ENCODE results near the gene NGLY1. TPM values are rescaled to one million over a fixed set of nuclear protein-coding genes. Genes with fewer than 3 reads are reported as not detected.
A peak's percentile ranks its signal among the peaks of the same experiment; 100 is the strongest.

The NGLY1 gene
- total RNA-seq, 2 donors from 2014 or later = 39.5 to 40.4 TPM

- peaks cover 4% of the 10 kb centered on the region for H3K27me3 Mint-ChIP-seq (ENCODE audit: insufficient read depth)
- TF ChIP-seq, protein P1, sequence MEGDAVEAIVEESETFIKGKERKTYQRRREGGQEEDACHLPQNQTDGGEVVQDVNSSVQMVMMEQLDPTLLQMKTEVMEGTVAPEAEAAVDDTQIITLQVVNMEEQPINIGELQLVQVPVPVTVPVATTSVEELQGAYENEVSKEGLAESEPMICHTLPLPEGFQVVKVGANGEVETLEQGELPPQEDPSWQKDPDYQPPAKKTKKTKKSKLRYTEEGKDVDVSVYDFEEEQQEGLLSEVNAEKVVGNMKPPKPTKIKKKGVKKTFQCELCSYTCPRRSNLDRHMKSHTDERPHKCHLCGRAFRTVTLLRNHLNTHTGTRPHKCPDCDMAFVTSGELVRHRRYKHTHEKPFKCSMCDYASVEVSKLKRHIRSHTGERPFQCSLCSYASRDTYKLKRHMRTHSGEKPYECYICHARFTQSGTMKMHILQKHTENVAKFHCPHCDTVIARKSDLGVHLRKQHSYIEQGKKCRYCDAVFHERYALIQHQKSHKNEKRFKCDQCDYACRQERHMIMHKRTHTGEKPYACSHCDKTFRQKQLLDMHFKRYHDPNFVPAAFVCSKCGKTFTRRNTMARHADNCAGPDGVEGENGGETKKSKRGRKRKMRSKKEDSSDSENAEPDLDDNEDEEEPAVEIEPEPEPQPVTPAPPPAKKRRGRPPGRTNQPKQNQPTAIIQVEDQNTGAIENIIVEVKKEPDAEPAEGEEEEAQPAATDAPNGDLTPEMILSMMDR (conservative IDR thresholded peaks at IDR 0.05) = no peak
- H3K9me3 ChIP-seq (ENCODE audit: control insufficient read depth, low read length) = no peaks in the 10 kb centered on the region
- DNase-seq = no peak
- H3K9ac ChIP-seq (ENCODE audit: extremely low read depth, low read length, poor library complexity, severe bottlenecking) = no peak overlapping the region
- H3K27ac Mint-ChIP-seq = no peak overlapping the region
- H3K36me3 ChIP-seq (ENCODE audit: control insufficient read depth, insufficient read depth, low read length) = peaks cover 18% of the 10 kb centered on the region
- H3K27me3 ChIP-seq (ENCODE audit: control insufficient read depth, insufficient read depth, low read length, poor library complexity, severe bottlenecking) = no peaks in the 10 kb centered on the region
- peaks cover 14% of the 10 kb centered on the region for H3K4me1 Mint-ChIP-seq
- no peaks in the 10 kb centered on the region for H3K9me3 Mint-ChIP-seq
- no peaks in the 10 kb centered on the region for H3K4me1 ChIP-seq (ENCODE audit: control insufficient read depth, insufficient read depth, low read length)
- peaks cover 20% of the 10 kb centered on the region for H3K36me3 Mint-ChIP-seq (ENCODE audit: low read depth)
- peak overlapping the region; percentile 98 for H3K4me3 ChIP-seq (ENCODE audit: low read length)
- no peak overlapping the region for H3K27ac ChIP-seq (ENCODE audit: low read depth, low read length)
- 92 to 95% methylated on average over 6 to 11 of the region's 11 CpGs for WGBS, 2 experiments (ENCODE audit: insufficient coverage in 1 of 2, insufficient read length in 1 of 2)
- H3K4me3 Mint-ChIP-seq = peak overlapping the region; percentile 77
Measured at GRCh38 chr3:25781145-25781757, 2.0 kb downstream of the NGLY1 start.

DNA sequence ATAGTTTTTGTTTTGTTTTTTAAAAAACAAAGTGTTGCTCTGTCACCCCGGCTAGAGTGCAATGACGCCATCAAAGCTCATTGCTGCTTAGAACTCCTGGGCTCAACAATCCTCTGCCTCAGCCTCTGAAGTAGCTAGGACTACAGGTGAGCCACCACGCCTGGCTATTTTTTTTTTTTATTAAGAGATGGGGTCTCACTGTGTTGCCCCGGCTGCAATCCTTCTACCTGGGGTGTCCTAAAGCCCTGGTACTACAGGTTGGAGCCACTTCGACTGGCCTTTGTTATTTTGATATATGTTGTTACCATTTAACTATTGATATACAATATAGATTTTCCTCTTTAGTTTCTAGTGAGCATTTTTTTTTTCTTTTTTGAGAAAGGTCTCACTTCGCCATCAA, 2.6 kb downstream of the NGLY1 start:
- H3K36me3 ChIP-seq (ENCODE audit: control insufficient read depth, insufficient read depth, low read length) = peaks cover 24% of the 10 kb centered on the region
- no peaks in the 10 kb centered on the region for H3K9me3 ChIP-seq (ENCODE audit: control insufficient read depth, low read length)
- no peak overlapping the region for H3K9ac ChIP-seq (ENCODE audit: extremely low read depth, low read length, poor library complexity, severe bottlenecking)
- H3K27me3 ChIP-seq (ENCODE audit: control insufficient read depth, insufficient read depth, low read length, poor library complexity, severe bottlenecking) = no peaks in the 10 kb centered on the region
- no peak overlapping the region for H3K4me3 ChIP-seq (ENCODE audit: low read length)
- Mint-ChIP-seq H3K4me1 (peaks cover 12% of the 10 kb centered on the region), H3K9me3 (no peaks in the 10 kb centered on the region), H3K4me3 (no peak overlapping the region), H3K36me3 (ENCODE audit: low read depth) (peaks cover 25% of the 10 kb centered on the region), H3K27ac (no peak overlapping the region), H3K27me3 (ENCODE audit: insufficient read depth) (peaks cover 4% of the 10 kb centered on the region)
- TF ChIP-seq, protein P1 (conservative IDR thresholded peaks at IDR 0.05) = no peak
- H3K27ac ChIP-seq (ENCODE audit: low read depth, low read length) = no peak overlapping the region
- WGBS, 2 experiments (ENCODE audit: insufficient coverage in 1 of 2, insufficient read length in 1 of 2) = 95% methylated on average over 4 to 6 of the region's 6 CpGs
- no peak for DNase-seq
- H3K4me1 ChIP-seq (ENCODE audit: control insufficient read depth, insufficient read depth, low read length) = no peaks in the 10 kb centered on the region

DNA sequence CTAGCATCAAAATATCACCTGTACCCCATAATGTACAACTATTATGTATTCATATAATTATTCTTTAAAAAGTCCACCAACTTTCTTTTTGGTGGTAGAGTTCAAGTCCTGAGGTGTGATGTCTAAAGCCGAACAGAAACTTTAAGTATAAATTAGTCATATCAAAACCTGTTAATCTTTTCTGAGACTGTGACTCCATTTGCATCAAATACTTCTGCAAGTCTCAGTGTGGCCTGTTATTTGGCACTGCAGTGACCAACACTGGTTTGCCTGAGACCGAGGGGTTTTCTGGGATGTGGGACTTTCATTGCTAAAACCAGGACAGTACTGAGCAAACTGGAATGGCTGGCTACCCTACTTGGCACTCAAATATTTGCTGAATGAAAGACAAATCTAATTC, 7.3 kb downstream of the NGLY1 start:
- H3K4me3 ChIP-seq (ENCODE audit: low read length) = no peak overlapping the region
- Mint-ChIP-seq H3K9me3 (peaks cover 34% of the 10 kb centered on the region), H3K36me3 (ENCODE audit: low read depth) (peaks cover 71% of the 10 kb centered on the region), H3K27ac (no peak overlapping the region), H3K4me1 (no peaks in the 10 kb centered on the region), H3K4me3 (no peak overlapping the region), H3K27me3 (ENCODE audit: insufficient read depth) (peaks cover 5% of the 10 kb centered on the region)
- peaks cover 40% of the 10 kb centered on the region for H3K9me3 ChIP-seq (ENCODE audit: control insufficient read depth, low read length)
- no peaks in the 10 kb centered on the region for H3K27me3 ChIP-seq (ENCODE audit: control insufficient read depth, insufficient read depth, low read length, poor library complexity, severe bottlenecking)
- 94 to 99% methylated on average over 2 of the region's 2 CpGs for WGBS, 2 experiments (ENCODE audit: insufficient coverage in 1 of 2, insufficient read length in 1 of 2)
- H3K4me1 ChIP-seq (ENCODE audit: control insufficient read depth, insufficient read depth, low read length) = no peaks in the 10 kb centered on the region
- H3K9ac ChIP-seq (ENCODE audit: extremely low read depth, low read length, poor library complexity, severe bottlenecking) = no peak overlapping the region
- H3K27ac ChIP-seq (ENCODE audit: low read depth, low read length) = no peak overlapping the region
- TF ChIP-seq, protein P1 (conservative IDR thresholded peaks at IDR 0.05) = no peak
- H3K36me3 ChIP-seq (ENCODE audit: control insufficient read depth, insufficient read depth, low read length) = peaks cover 46% of the 10 kb centered on the region
- no peak for DNase-seq
